AG20443 (cell line): ENCODE measurements around the gene PRMT5.

Source experiments
- DNase-seq: peaks from one replicate; pipeline ENCODE4 v3.0.0; 2012; ENCODE audit warnings: low spot score, mixed read lengths

Gene PRMT5

GRCh38 chr14:22896760-22897159, 32.4 kb downstream of the PRMT5 start:
- no peak for DNase-seq

GRCh38 chr14:22896356-22896755, 32.8 kb downstream of the PRMT5 start:
- no peak for DNase-seq

GRCh38 chr14:22895402-22895801, 33.8 kb downstream of the PRMT5 start:
- DNase-seq, result no peak

GRCh38 chr14:22893706-22894105, 35.5 kb downstream of the PRMT5 start:
- no peak for DNase-seq

GRCh38 chr14:22892488-22892887, 36.7 kb downstream of the PRMT5 start:
- no peak for DNase-seq

GRCh38 chr14:22890416-22890815, 38.8 kb downstream of the PRMT5 start:
- no peak for DNase-seq

- no peak for DNase-seq
Observed at GRCh38 chr14:22888662-22889061, 40.5 kb downstream of the PRMT5 start.

- no peak for DNase-seq
Observed at GRCh38 chr14:22887990-22888378, 41.2 kb downstream of the PRMT5 start.

- peak; percentile 65 for DNase-seq
Observed at GRCh38 chr14:22887260-22887989, 41.8 kb downstream of the PRMT5 start.

- peak; percentile 90 for DNase-seq
Observed at GRCh38 chr14:22886500-22887259, 42.5 kb downstream of the PRMT5 start.

- no peak for DNase-seq
Observed at GRCh38 chr14:22885975-22886374, 43.2 kb downstream of the PRMT5 start.

GRCh38 chr14:22884738-22885523, 44.2 kb downstream of the PRMT5 start:
- no peak for DNase-seq

- DNase-seq, result no peak
Observed at GRCh38 chr14:22884076-22884737, 45.0 kb downstream of the PRMT5 start.

GRCh38 chr14:22883173-22883976, 45.8 kb downstream of the PRMT5 start, which contains the start of gene REM2:
Gene REM2 (plus strand): TSS chr14:22883222. CDS start chr14:22883288, 66 bp downstream.
- DNase-seq, result no peak

GRCh38 chr14:22882529-22883172, 46.5 kb downstream of the PRMT5 start:
- peak; percentile 70 for DNase-seq

- no peak for DNase-seq
Observed at GRCh38 chr14:22882064-22882463, 47.1 kb downstream of the PRMT5 start.

GRCh38 chr14:22878271-22879246, 50.6 kb downstream of the PRMT5 start:
- DNase-seq, result no peak

GRCh38 chr14:22877000-22877501, 52.1 kb downstream of the PRMT5 start:
- no peak for DNase-seq

GRCh38 chr14:22875748-22876319, 53.3 kb downstream of the PRMT5 start:
- DNase-seq, result no peak
